GM12878 (cell line): Measurements from ENCODE around the gene BEX3. TPM values are rescaled to one million over a fixed set of nuclear protein-coding genes. Genes with fewer than 3 reads are reported as not detected.
A peak's percentile ranks its signal among the peaks of the same experiment; 100 is the strongest.

Experiments used
- ATAC-seq: fragments of 200-7000 bp; cut with Tn5 transposase; 3 replicates; pipeline ENCODE4 v1.9.1; 2020; ENCODE audit warnings: mild to moderate bottlenecking, moderate library complexity
- BruUV-seq: library from RNA; stranded (reverse); fragments of 400-500 nt; replicated peaks from 2 replicates; lab custom pipeline; 2021; lab: Mats Ljungman, UMichigan
- CTCF ChIA-PET: fragments of 300-600 bp; sonication (Branson Sonifier 250); formaldehyde crosslinking; extraction: SDS; loops from one replicate; lab custom pipeline; 2021; ENCODE audit warnings: inconsistent platforms; lab: Yijun Ruan, JAX
- POLR2A ChIA-PET: fragments of 350-600 bp; formaldehyde crosslinking; extraction: SDS; loops from one replicate; lab custom pipeline; 2021; ENCODE audit warnings: inconsistent platforms; lab: Charles Lee
- RAD21 ChIA-PET: fragments of 300-600 bp; sonication (Branson Sonifier 250); formaldehyde crosslinking; loops from one replicate; lab custom pipeline; 2023; ENCODE audit warnings: antibody characterized with exemption; ENCODE audit not compliant: unreplicated experiment; lab: Charles Lee
- SMC1A ChIA-PET: fragments of 300-600 bp; sonication (Branson Sonifier 250); formaldehyde crosslinking; loops from one replicate; lab custom pipeline; 2023; ENCODE audit not compliant: unreplicated experiment, uncharacterized antibody; lab: Charles Lee
- DNase-seq: peaks from one replicate; pipeline ENCODE4 v3.0.0-alpha.2; 2011; ENCODE audit warnings: low read depth, low spot score
- FAIRE-seq: peaks from 3 replicates; lab custom pipeline; 2011; peaks lifted over from hg19 to GRCh38; lab: Jason Lieb, UNC
- H2AFZ ChIP-seq: 2 replicates; pipeline ENCODE4 v1.6.0; 2011; ENCODE audit warnings: low read depth, low read length, control low read depth; ENCODE audit not compliant: control insufficient read depth
- H3K27ac ChIP-seq: 2 replicates; pipeline ENCODE4 v1.5.1; 2011; ENCODE audit warnings: control low read depth; ENCODE audit not compliant: control insufficient read depth, insufficient read depth
- H3K27me3 ChIP-seq, 2 experiments: replicated peaks in 1 of 2; 2 replicates each; pipeline versions ENCODE4 v1.6.0 to v1.6.1; 2011; ENCODE audit warnings: low read length in 1 of 2; ENCODE audit not compliant: control insufficient read depth in 2 of 2, insufficient read depth in 2 of 2
- H3K36me3 ChIP-seq, 2 experiments: 2 replicates each; pipeline ENCODE4 v1.5.1; 2011; ENCODE audit warnings: low read length in 1 of 2; ENCODE audit not compliant: control insufficient read depth in 2 of 2, insufficient read depth in 2 of 2
- H3K4me1 ChIP-seq: 2 replicates; pipeline ENCODE4 v1.6.1; 2011; ENCODE audit warnings: mild to moderate bottlenecking, low read length, moderate library complexity, mixed read lengths; ENCODE audit not compliant: control insufficient read depth, insufficient read depth
- H3K4me2 ChIP-seq: 2 replicates; pipeline ENCODE4 v1.6.0; 2011; ENCODE audit warnings: control low read depth; ENCODE audit not compliant: control insufficient read depth, insufficient read depth
- H3K4me3 ChIP-seq: fragments of 200-600 bp; sonication (generic); 2 replicates; pipeline ENCODE4 v1.5.1; 2016
- H3K79me2 ChIP-seq: 2 replicates; pipeline ENCODE4 v1.6.0; 2011; ENCODE audit warnings: low read length; ENCODE audit not compliant: control insufficient read depth, insufficient read depth
- H3K9ac ChIP-seq: 2 replicates; pipeline ENCODE4 v1.8.0; 2011; ENCODE audit warnings: low read length, control low read depth, mixed read lengths; ENCODE audit not compliant: control insufficient read depth, insufficient read depth
- H3K9me3 ChIP-seq: replicated peaks from 3 replicates; pipeline ENCODE4 v1.5.1; 2011; ENCODE audit warnings: mild to moderate bottlenecking, low read length; ENCODE audit not compliant: control insufficient read depth, insufficient read depth
- H4K20me1 ChIP-seq: 2 replicates; pipeline ENCODE4 v1.6.0; 2011; ENCODE audit not compliant: control insufficient read depth, insufficient read depth
- BMI1 ChIP-seq: fragments of 450-650 bp; IDR thresholded peaks from 2 replicates; pipeline ENCODE4 v1.6.1; 2016; ENCODE audit warnings: mild to moderate bottlenecking, moderate library complexity, borderline replicate concordance
- ESRRA ChIP-seq: IDR thresholded peaks from 2 replicates; pipeline ENCODE4 v1.6.1; 2012; ENCODE audit warnings: mild to moderate bottlenecking, low read length, improper control_type of control experiment
- HDGF ChIP-seq: fragments of 450-650 bp; IDR thresholded peaks from 2 replicates; pipeline ENCODE4 v1.6.1; 2016; ENCODE audit warnings: antibody characterized with exemption
- LARP7 ChIP-seq: fragments of 450-650 bp; IDR thresholded peaks from 2 replicates; pipeline ENCODE4 v1.6.1; 2017; ENCODE audit warnings: mild to moderate bottlenecking
- MEF2A ChIP-seq: IDR thresholded peaks from 2 replicates; pipeline ENCODE4 v1.6.1; 2011; ENCODE audit warnings: low read depth, mild to moderate bottlenecking, low read length, moderate library complexity; ENCODE audit not compliant: insufficient read depth
- RB1 ChIP-seq: fragments of 450-650 bp; formaldehyde crosslinking; IDR thresholded peaks from 2 replicates; pipeline ENCODE4 v1.6.1; 2017; ENCODE audit warnings: mild to moderate bottlenecking, borderline replicate concordance
- RBBP5 ChIP-seq: fragments of 200-600 bp; sonication (generic); conservative IDR thresholded peaks from 2 replicates; pipeline ENCODE4 v1.6.1; 2016
- SUPT20H ChIP-seq: IDR thresholded peaks from 2 replicates; pipeline ENCODE4 v1.6.1; 2011; ENCODE audit warnings: low read depth, mild to moderate bottlenecking, low read length, moderate library complexity, borderline replicate concordance; ENCODE audit not compliant: control insufficient read depth
- TAF1 ChIP-seq: IDR thresholded peaks from 2 replicates; pipeline ENCODE4 v1.6.1; 2011; ENCODE audit warnings: mild to moderate bottlenecking, low read depth, low read length, borderline replicate concordance
- ZSCAN29 ChIP-seq: fragments of 450-650 bp; IDR thresholded peaks from 2 replicates; pipeline ENCODE4 v1.6.1; 2017; ENCODE audit warnings: mild to moderate bottlenecking, moderate library complexity
- in situ Hi-C: fragments of 300-500 bp; cut with MboI; formaldehyde crosslinking; loops from 9 replicates; pipeline ENCODE4 v1.14.3; 2018; ENCODE audit warnings: mixed read lengths
- intact Hi-C: fragments of 100-400 bp; cut with micrococcal nuclease; formaldehyde crosslinking; loops from one replicate; pipeline ENCODE4 v1.14.2; 2022; ENCODE audit not compliant: unreplicated experiment
- polyA plus RNA-seq, 11 experiments: library from polyadenylated mRNA; depleted of rRNA in 4 of 11; unstranded in 6 of 11; stranded (reverse) in 5 of 11; fragments of >200 nt; fragmentation: Nextera tagmentation in 4 of 11; fragmentation: Illumina TruSeq in 1 of 11; extraction: Ambion mirVana in 4 of 11; extraction: Trizol in 1 of 11; gene quantifications; 1 replicate in 1 of 11; 2 replicates in 10 of 11; pipeline versions ENCODE4 v1.2.1 to v1.2.3, GENCODE V29; 2011 to 2016; ENCODE audit warnings: inconsistent platforms in 2 of 11, missing spikeins in 2 of 11, low read depth in 1 of 11
- total RNA-seq, 4 experiments: library from RNA; depleted of rRNA in 3 of 4; stranded (reverse); fragments of >200 nt in 3 of 4; fragmentation: Illumina TruSeq in 1 of 4; extraction: Trizol in 1 of 4; gene quantifications; 2 replicates each; pipeline versions ENCODE4 v1.2.1 to v1.2.3, GENCODE V29; 2013 to 2021
- TF ChIP-seq, protein P1 (sequence below): fragments of 450-650 bp; IDR thresholded peaks from 2 replicates; pipeline ENCODE4 v1.6.1; 2016; ENCODE audit warnings: mild to moderate bottlenecking, moderate library complexity, borderline replicate concordance
- TF ChIP-seq, protein P2 (sequence below): fragments of 450-650 bp; IDR thresholded peaks from 2 replicates; pipeline ENCODE4 v1.6.1; 2016; ENCODE audit warnings: mild to moderate bottlenecking
- TF ChIP-seq, protein P3 (sequence below): fragments of 450-650 bp; IDR thresholded peaks from 2 replicates; pipeline ENCODE4 v1.6.1; 2017; ENCODE audit warnings: mild to moderate bottlenecking, low read depth, inconsistent platforms; ENCODE audit not compliant: poor library complexity, severe bottlenecking
- TF ChIP-seq, protein P4 (sequence below): IDR thresholded peaks from 2 replicates; pipeline ENCODE4 v1.6.1; 2012; ENCODE audit warnings: low read depth, low read length, improper control_type of control experiment
- TF ChIP-seq, protein P5 (sequence below): fragments of 450-650 bp; conservative IDR thresholded peaks from 2 replicates; pipeline ENCODE4 v1.6.1; 2017; ENCODE audit warnings: mild to moderate bottlenecking, moderate library complexity

Gene BEX3
- total and polyA plus RNA-seq, 10 of the 15 experiments (the other 5 are each of a cell fraction or from before 2014, with no cell fraction given): 1.3 to 1.5 TPM; not detected in 8

DNA sequence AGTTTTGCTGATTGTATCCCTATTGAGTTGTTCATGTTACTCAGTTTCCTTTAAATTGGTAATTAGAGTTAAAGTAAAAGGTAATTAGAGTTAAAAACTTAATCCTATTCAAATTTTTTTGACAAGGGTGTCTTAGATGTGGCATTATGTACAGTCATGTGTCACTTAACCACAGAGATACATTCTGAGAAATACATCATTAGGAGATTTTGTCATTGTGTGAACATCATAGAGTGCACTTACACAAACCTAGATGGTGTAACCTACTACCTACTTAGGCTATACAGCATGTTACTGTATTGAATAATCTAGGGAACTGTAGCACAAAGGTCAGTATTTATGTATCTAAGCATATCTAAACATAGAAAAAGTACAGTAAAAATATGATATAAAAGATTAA is 39.2 kb downstream of the BEX3 start:
- H3K4me3 ChIP-seq: no peak overlapping the region
- intact Hi-C loops: no loop called here
- H3K36me3 ChIP-seq: no peaks in the 10 kb centered on the region
- H3K9ac ChIP-seq: no peak overlapping the region
- H3K4me1 ChIP-seq: no peaks in the 10 kb centered on the region
- ChIA-PET POLR2A (no interaction called here), SMC1A (no interaction called here), CTCF (no interaction called here), RAD21 (no interaction called here)
- FAIRE-seq (no peak), ATAC-seq (0 out of 3 replicates have a peak, but pooled peaks have one; percentile 33), DNase-seq (no peak)
- H3K79me2 ChIP-seq: no peaks in the 10 kb centered on the region
- no peak overlapping the region for H3K27ac ChIP-seq
- BruUV-seq: no TSS peak
- no peak overlapping the region for H2AFZ ChIP-seq
- H3K9me3 ChIP-seq: no peaks in the 10 kb centered on the region
- in situ Hi-C loops: no loop called here
- H4K20me1 ChIP-seq: no peaks in the 10 kb centered on the region
- H3K4me2 ChIP-seq: no peak overlapping the region
- no peaks in the 10 kb centered on the region for H3K27me3 ChIP-seq
- TF ChIP-seq SUPT20H (no peak), RBBP5 (no peak), LARP7 (no peak), RB1 (no peak), MEF2A (no peak), BMI1 (no peak), HDGF (no peak), ESRRA (no peak), ZSCAN29 (no peak), TAF1 (no peak)
- TF ChIP-seq, protein P1, sequence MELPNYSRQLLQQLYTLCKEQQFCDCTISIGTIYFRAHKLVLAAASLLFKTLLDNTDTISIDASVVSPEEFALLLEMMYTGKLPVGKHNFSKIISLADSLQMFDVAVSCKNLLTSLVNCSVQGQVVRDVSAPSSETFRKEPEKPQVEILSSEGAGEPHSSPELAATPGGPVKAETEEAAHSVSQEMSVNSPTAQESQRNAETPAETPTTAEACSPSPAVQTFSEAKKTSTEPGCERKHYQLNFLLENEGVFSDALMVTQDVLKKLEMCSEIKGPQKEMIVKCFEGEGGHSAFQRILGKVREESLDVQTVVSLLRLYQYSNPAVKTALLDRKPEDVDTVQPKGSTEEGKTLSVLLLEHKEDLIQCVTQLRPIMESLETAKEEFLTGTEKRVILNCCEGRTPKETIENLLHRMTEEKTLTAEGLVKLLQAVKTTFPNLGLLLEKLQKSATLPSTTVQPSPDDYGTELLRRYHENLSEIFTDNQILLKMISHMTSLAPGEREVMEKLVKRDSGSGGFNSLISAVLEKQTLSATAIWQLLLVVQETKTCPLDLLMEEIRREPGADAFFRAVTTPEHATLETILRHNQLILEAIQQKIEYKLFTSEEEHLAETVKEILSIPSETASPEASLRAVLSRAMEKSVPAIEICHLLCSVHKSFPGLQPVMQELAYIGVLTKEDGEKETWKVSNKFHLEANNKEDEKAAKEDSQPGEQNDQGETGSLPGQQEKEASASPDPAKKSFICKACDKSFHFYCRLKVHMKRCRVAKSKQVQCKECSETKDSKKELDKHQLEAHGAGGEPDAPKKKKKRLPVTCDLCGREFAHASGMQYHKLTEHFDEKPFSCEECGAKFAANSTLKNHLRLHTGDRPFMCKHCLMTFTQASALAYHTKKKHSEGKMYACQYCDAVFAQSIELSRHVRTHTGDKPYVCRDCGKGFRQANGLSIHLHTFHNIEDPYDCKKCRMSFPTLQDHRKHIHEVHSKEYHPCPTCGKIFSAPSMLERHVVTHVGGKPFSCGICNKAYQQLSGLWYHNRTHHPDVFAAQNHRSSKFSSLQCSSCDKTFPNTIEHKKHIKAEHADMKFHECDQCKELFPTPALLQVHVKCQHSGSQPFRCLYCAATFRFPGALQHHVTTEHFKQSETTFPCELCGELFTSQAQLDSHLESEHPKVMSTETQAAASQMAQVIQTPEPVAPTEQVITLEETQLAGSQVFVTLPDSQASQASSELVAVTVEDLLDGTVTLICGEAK: no peak
- TF ChIP-seq, protein P2, sequence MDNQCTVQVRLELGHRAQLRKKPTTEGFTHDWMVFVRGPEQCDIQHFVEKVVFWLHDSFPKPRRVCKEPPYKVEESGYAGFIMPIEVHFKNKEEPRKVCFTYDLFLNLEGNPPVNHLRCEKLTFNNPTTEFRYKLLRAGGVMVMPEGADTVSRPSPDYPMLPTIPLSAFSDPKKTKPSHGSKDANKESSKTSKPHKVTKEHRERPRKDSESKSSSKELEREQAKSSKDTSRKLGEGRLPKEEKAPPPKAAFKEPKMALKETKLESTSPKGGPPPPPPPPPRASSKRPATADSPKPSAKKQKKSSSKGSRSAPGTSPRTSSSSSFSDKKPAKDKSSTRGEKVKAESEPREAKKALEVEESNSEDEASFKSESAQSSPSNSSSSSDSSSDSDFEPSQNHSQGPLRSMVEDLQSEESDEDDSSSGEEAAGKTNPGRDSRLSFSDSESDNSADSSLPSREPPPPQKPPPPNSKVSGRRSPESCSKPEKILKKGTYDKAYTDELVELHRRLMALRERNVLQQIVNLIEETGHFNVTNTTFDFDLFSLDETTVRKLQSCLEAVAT: no peak
- TF ChIP-seq, protein P3, sequence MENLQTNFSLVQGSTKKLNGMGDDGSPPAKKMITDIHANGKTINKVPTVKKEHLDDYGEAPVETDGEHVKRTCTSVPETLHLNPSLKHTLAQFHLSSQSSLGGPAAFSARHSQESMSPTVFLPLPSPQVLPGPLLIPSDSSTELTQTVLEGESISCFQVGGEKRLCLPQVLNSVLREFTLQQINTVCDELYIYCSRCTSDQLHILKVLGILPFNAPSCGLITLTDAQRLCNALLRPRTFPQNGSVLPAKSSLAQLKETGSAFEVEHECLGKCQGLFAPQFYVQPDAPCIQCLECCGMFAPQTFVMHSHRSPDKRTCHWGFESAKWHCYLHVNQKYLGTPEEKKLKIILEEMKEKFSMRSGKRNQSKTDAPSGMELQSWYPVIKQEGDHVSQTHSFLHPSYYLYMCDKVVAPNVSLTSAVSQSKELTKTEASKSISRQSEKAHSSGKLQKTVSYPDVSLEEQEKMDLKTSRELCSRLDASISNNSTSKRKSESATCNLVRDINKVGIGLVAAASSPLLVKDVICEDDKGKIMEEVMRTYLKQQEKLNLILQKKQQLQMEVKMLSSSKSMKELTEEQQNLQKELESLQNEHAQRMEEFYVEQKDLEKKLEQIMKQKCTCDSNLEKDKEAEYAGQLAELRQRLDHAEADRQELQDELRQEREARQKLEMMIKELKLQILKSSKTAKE: no peak
- TF ChIP-seq, protein P4, sequence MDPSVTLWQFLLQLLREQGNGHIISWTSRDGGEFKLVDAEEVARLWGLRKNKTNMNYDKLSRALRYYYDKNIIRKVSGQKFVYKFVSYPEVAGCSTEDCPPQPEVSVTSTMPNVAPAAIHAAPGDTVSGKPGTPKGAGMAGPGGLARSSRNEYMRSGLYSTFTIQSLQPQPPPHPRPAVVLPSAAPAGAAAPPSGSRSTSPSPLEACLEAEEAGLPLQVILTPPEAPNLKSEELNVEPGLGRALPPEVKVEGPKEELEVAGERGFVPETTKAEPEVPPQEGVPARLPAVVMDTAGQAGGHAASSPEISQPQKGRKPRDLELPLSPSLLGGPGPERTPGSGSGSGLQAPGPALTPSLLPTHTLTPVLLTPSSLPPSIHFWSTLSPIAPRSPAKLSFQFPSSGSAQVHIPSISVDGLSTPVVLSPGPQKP: no peak
- TF ChIP-seq, protein P5, sequence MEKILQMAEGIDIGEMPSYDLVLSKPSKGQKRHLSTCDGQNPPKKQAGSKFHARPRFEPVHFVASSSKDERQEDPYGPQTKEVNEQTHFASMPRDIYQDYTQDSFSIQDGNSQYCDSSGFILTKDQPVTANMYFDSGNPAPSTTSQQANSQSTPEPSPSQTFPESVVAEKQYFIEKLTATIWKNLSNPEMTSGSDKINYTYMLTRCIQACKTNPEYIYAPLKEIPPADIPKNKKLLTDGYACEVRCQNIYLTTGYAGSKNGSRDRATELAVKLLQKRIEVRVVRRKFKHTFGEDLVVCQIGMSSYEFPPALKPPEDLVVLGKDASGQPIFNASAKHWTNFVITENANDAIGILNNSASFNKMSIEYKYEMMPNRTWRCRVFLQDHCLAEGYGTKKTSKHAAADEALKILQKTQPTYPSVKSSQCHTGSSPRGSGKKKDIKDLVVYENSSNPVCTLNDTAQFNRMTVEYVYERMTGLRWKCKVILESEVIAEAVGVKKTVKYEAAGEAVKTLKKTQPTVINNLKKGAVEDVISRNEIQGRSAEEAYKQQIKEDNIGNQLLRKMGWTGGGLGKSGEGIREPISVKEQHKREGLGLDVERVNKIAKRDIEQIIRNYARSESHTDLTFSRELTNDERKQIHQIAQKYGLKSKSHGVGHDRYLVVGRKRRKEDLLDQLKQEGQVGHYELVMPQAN: no peak
